GM19372 (cell line): ENCODE results near the gene FARS2.

Source experiments
- ATAC-seq: cut with Tn5 transposase; IDR thresholded peaks from one replicate; pipeline ENCODE4 v1.9.1; 2021; ENCODE audit warnings: mild to moderate bottlenecking, low read depth, moderate library complexity; ENCODE audit not compliant: unreplicated experiment

Gene FARS2

DNA sequence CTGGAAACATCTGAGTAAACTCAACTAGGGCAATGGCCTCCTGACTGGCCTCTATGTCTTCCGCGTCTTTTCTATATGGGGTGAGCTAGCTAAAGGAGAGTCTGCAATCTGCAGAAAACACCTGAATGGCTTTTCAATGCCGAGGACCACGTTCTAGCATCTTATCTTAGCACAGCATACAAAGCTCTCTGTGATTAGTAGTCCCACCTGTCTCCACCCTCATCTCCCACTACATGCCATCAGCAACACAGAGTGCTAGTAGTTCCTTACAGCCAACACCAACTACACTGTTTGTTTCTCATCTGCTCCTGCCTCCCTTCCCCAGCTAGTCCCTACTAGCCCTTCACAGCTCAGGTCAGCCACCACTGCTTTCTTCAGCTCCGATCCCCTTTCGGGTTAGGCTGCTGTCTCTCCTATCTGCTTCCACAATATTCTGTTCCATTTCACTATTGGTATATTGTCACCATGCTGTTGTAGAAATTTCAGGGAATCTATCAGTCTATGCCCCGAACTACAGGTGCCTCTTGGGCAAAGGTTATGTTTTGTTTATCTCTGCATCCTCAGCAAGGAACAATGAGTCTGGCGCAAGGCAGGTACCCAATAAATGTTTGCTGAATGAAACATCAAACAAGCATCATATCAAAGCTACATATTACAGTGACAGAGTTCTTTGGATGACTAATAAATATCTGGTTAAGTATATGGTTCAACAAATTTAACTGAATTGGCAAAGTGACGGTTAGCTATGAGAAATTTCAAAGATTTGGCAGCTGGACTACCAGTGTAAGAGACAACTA is 12.8 kb upstream of the FARS2 start:
- ATAC-seq = no peak

GRCh38 chr6:5249451-5250122 is 11.7 kb upstream of the FARS2 start:
- no peak for ATAC-seq

- no peak for ATAC-seq
Measured at GRCh38 chr6:5250451-5250850, 10.9 kb upstream of the FARS2 start.

- ATAC-seq = no peak
Measured at GRCh38 chr6:5250911-5251310, 10.4 kb upstream of the FARS2 start.

GRCh38 chr6:5256952-5257351 is 4.4 kb upstream of the FARS2 start:
- no peak for ATAC-seq

GRCh38 chr6:5257400-5257799 is 3.9 kb upstream of the FARS2 start:
- no peak for ATAC-seq

- no peak for ATAC-seq
Measured at GRCh38 chr6:5259428-5259827, 1.9 kb upstream of the FARS2 start.

- ATAC-seq = peak; percentile 70
Measured at GRCh38 chr6:5260111-5260620, 1.1 kb upstream of the FARS2 start.

DNA sequence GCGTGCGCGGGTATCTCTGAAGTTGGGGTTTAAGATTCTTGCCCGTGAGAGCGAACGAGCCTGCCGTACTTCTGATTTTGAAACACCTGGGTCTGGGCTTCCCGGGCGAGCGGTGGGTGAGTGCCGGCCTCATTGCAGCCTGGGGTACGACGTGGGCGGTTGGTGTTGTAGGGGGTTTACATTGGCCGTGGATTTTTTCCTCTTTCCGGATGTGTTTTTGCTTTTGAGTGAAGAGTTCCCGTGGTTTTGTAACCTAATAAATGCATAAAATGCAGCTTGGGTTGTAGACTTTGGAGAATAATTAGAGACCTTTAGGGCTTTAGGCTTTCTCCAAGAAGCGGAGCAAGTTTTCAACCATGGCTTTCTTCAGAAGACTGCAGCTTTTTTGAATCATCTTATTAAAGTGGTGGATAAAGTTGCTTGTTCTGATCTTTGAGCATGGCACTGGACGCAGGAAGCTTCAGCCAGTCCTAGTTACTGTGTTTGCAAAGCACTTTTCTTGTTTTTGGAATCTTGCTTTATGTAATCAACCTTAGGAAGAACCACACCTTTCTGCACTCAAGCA is 314 bp downstream of the FARS2 start:
- ATAC-seq = no peak

DNA sequence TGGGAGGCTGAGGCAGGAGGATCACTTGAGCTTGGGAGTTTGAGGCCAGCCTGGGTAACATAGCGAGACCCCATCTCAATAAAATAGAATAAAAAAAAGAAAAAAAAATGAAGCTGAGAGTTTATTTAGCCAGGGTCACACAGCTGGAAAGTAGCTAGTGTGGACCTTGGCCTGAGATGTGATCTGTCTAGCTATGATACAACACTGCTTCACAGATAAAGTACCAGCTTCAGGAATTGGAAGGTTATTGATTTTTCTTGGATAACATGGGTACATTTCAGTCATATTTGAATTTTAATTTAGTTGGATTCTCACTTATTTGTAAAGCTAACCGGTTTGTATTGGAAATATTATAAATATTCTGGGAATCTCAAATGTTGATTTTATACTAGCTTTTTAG is 5.1 kb downstream of the FARS2 start:
- no peak for ATAC-seq

GRCh38 chr6:5270093-5270680 is 8.9 kb downstream of the FARS2 start:
- no peak for ATAC-seq

GRCh38 chr6:5271926-5272325 is 10.6 kb downstream of the FARS2 start:
- no peak for ATAC-seq

DNA sequence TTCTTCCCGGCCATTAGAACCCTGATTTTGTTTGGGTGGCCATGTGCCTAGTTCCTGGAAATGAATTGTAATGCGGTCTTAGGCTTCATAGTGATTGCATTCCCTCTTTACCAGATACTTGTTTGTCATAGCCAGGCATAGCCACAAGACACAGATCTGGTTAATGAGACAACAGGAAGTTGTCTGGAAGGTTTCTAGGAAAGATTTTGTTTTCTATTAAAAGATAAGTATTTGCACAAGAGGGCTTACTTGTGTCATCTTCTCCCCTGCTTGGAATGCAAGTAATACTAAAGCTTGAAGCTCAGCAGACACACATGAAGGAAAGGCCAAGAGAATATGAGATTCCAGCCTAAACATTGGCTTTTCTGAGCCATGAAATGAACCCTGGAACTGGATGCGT is 12.9 kb downstream of the FARS2 start:
- no peak for ATAC-seq

DNA sequence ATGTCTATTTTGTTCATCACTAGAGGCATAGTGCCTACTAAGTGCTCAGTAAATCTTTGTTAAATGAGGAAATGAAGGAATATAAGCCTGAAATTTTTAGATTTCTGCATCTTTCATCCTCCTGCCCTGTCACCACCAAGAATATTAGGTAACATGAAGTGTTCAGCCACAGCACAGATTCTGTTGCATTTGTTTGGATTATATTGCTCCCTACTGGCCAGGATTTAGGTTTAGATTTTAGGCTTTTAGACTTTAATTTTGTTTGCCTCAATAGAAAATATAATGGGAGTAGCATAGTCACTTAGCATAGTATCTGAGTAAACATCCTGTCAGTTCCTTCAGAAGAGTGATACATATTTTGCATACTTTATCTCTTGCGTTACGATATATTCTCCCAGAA is 14.2 kb downstream of the FARS2 start:
- no peak for ATAC-seq

- no peak for ATAC-seq
Measured at GRCh38 chr6:5276581-5276980, 15.3 kb downstream of the FARS2 start.

DNA sequence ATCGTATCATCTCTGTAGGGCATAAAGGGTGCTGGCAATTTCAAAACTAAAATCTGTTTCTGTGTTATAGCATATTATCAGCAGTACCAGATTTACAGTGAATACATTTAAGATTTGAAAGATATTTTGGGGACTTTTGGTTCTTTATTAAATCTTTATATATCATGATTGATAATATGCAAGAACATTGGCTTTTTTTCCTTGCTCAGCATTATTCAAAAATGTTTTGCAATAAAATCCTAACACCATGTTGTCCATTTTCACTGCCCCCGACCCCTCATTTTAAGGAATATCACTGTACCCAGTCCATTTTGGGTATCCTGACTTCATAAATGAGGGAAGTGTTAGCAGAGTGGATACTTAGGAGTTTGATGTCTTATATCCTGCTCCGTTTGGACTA is 16.3 kb downstream of the FARS2 start:
- no peak for ATAC-seq

DNA sequence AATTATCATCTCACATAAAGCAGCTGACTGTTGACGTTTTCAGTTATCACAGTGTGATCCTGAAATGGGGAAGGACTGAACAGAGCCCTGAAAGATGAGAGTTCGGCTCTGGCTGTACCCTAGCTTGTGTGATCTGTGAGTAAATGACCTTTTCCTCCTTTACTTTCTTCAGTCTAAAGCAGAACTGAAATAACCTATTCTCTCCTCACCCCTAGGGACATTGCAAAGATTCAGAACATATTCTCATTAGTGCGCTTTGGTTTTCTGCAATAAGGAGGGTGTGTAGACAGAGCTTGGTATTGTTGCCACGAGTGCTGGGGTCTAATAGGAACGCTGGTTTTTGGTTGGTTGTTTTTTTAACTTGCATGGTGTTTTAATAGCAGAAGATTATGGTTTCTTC is 16.7 kb downstream of the FARS2 start:
- ATAC-seq = peak; percentile 70

DNA sequence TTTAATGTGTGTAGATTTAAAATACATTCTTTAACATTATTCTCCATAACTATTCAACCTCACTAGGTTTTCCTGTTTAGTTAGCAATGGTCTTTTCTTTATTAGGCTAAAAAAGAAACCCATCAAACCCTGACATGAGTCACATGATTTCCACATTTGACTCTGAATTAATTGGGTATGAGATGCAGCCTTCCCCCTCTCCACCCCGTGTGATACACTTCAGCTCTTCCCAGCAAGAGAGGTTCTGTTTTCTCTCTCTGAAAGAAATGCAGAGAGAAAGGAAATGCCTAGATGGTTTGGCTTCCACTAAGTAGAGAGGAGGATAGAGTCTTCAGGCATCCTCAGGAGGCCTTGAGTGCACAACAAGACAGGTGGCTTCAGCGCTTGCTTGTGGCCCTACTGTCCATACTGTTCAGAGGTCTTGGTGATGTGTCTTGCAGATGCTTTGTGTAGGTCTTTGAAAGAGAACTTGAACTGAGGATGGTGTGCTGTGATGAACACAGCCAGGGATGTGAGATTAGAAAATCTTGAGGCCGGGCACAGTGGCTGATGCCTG is 17.3 kb downstream of the FARS2 start:
- no peak for ATAC-seq

GRCh38 chr6:5279891-5280338 is 18.6 kb downstream of the FARS2 start:
- ATAC-seq = no peak

GRCh38 chr6:5280920-5281319 is 19.6 kb downstream of the FARS2 start:
- ATAC-seq = no peak

GRCh38 chr6:5282191-5282623 is 20.9 kb downstream of the FARS2 start:
- no peak for ATAC-seq
